NCI-H510A (cell line): ENCODE data around the gene SHROOM4.

Experiments used
- DNase-seq: peaks from one replicate; lab custom pipeline; 2025; lab: John Stamatoyannopoulos, UW

SHROOM4 gene

GRCh38 chrX:50615570-50616158 is 198.3 kb downstream of the SHROOM4 start:
- no peak for DNase-seq

GRCh38 chrX:50614460-50614859 is 199.5 kb downstream of the SHROOM4 start:
- DNase-seq, result no peak

DNA sequence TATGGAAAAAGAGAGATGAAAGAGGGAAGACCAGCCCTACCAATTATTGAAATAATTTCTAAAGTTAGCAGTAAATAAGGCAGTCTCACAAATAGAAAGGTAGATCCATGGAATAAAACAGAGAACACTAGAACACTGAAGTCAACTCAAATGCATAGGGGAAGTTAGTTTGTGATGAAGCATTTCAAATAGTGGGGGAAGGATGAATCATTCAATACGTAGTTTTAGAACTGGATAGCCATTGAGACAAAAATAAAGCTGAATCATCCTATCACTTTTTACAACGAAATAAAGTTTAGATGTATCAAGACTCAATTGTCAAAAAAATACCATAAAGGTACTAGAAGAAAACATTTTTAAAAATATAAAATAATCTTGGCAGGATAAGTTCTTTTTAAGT is 200.1 kb downstream of the SHROOM4 start:
- no peak for DNase-seq

GRCh38 chrX:50609796-50610195 is 204.2 kb downstream of the SHROOM4 start:
- no peak for DNase-seq

DNA sequence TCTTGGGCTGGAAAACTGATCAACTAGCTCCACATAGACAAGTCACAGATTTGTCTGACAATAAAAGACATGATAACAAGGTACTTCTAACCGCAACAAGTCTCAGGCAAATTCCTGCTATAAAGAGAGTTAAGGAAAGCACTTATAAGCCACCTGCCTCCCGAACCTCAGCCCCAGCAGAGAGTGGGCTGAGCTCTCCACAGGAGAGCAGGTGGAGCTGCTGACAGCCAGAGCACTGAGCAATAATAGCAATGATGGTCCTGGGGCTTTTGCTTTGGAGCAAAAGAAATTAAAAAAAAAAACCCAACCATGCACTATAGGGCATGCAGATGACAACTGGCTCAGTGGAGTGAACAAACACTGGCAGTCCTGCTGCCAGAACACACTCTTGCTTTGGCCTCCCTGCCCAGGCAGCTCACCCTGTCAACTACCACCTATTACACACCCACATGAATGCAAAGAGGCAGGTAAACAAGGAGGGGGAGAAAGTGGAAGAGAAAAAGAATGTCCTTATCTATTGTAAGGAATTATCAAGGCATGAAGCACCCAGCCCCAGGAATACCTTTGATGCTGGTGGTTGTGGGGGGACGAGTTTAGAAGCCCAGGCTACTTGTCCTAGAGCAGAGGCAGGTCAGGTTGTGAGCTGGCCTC is 207.6 kb downstream of the SHROOM4 start:
- DNase-seq, result no peak

GRCh38 chrX:50596056-50596455 is 217.9 kb downstream of the SHROOM4 start:
- DNase-seq, result no peak

- no peak for DNase-seq
Observed at GRCh38 chrX:50594788-50595187, 219.2 kb downstream of the SHROOM4 start.

- no peak for DNase-seq
Observed at GRCh38 chrX:50586980-50587379, 227.0 kb downstream of the SHROOM4 start.

- no peak for DNase-seq
Observed at GRCh38 chrX:50586407-50586806, 227.6 kb downstream of the SHROOM4 start.

DNA sequence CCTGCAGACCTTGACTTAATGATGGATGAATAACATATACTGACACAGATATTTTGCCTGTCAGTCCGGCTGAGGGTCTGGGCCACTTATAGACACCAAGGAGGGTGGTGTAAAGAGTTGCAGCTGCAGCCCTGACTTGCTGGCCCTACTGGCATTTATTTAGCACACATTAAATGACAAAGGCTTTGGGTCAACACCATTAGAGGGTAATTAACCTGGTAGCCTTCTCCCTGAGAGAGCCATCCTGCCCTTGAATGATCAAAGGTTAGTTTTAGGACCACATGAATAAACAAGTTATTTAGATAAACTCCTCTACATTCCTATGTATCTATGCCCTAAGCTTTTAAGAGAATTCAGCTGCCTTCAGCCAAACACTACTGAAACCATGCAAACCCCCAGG is 232.6 kb downstream of the SHROOM4 start:
- no peak for DNase-seq

- DNase-seq, result no peak
Observed at GRCh38 chrX:50579955-50580354, 234.0 kb downstream of the SHROOM4 start.

DNA sequence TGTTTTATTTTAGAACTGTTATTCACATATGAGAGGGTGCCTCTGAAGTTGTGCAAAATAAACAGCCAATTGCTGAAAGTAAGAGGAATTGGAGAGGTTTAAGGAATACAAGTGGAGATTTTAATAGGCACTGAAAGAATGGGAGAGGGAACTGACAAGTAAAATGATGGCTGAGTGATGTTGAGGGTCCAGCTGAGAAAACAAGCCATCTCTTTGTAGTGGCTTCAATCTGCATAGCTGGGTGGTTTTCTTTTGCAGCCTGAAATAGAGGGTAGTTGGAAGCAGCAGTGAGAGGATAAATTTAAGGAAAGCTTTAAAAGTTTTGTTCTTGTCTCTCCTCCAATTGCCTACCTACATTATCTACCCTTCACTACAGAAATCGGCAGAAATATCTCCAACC is 236.7 kb downstream of the SHROOM4 start:
- no peak for DNase-seq

DNA sequence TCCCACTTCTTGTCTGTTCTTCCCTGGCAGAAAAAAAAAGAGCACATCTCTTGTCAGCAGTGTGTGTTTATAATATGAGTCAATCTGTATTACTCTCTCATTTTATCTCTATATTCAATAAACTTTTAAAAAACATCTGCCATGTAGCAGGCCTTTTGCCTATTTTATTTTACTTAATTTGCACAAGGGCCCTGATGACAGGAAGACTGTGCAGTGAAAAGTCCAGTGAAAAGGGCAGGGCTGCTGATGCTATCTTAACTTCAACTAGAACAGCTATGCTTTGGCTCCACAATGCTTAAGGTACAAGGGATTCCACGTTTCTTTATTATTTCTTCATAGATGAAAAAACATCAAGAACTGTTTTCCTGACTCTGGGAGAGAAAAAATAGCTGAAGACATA is 246.4 kb downstream of the SHROOM4 start:
- no peak for DNase-seq

- no peak for DNase-seq
Observed at GRCh38 chrX:50565718-50566117, 248.3 kb downstream of the SHROOM4 start.
